Measurements from ENCODE around the gene ENO1. TPM values are rescaled to one million over a fixed set of nuclear protein-coding genes. Genes with fewer than 3 reads are reported as not detected.
A peak's percentile ranks its signal among the peaks of the same experiment; 100 is the strongest.
"Not testable (repeated sequence)": the region's sequence is repeated elsewhere in the genome, so short reads cannot be mapped to it uniquely, and the experiment has no call there.

The ENO1 gene
- total RNA-seq = 1,000 to 10,000 TPM; 3,836 to 4,068 (median 3,869) TPM

- peaks cover 35% of the 10 kb centered on the region for H3K36me3 Mint-ChIP-seq (ENCODE audit: insufficient read depth)
- peaks cover 40% of the 10 kb centered on the region for H3K4me1 Mint-ChIP-seq (ENCODE audit: low read depth)
- peak within 1 kb of the TSS; percentile 96 for H3K4me3 Mint-ChIP-seq
- H3K9me3 Mint-ChIP-seq = no peaks in the 10 kb centered on the region
- no peaks in the 10 kb centered on the region for H3K27me3 Mint-ChIP-seq (ENCODE audit: low read depth)
- no peak for ATAC-seq
- DNase-seq = no peak
These were observed at the start of gene ENO1 for GRCh38 chr1:8878448-8878697. Gene ENO1, minus strand, starts transcription at chr1:8878686. Its CDS starts 3,778 bp downstream, at chr1:8874908.

- DNase-seq (no peak), ATAC-seq (peak; percentile 33 to 57)
- Mint-ChIP-seq H3K9me3 (no peaks in the 10 kb centered on the region), H3K27me3 (ENCODE audit: low read depth) (no peaks in the 10 kb centered on the region), H3K36me3 (ENCODE audit: insufficient read depth) (no peaks in the 10 kb centered on the region), H3K4me1 (ENCODE audit: low read depth) (peaks cover 10% of the 10 kb centered on the region), H3K4me3 (no peak overlapping the region)
These were observed 48.5 kb upstream of the ENO1 start for GRCh38 chr1:8926707-8927694.

- Mint-ChIP-seq H3K4me3 (no peak overlapping the region), H3K9me3 (no peaks in the 10 kb centered on the region), H3K27me3 (ENCODE audit: low read depth) (no peaks in the 10 kb centered on the region), H3K36me3 (ENCODE audit: insufficient read depth) (no peaks in the 10 kb centered on the region), H3K4me1 (ENCODE audit: low read depth) (peaks cover 20% of the 10 kb centered on the region)
- ATAC-seq (peak; percentile 27 to 38), DNase-seq (no peak)
These were observed 47.5 kb upstream of the ENO1 start for GRCh38 chr1:8925960-8926359.

- Mint-ChIP-seq H3K4me1 (ENCODE audit: low read depth) (peaks cover 23% of the 10 kb centered on the region), H3K9me3 (no peaks in the 10 kb centered on the region), H3K27me3 (ENCODE audit: low read depth) (no peaks in the 10 kb centered on the region), H3K4me3 (no peak overlapping the region), H3K36me3 (ENCODE audit: insufficient read depth) (no peaks in the 10 kb centered on the region)
- no peak for ATAC-seq
- DNase-seq = no peak
These were observed 46.9 kb upstream of the ENO1 start for GRCh38 chr1:8925406-8925805.

- Mint-ChIP-seq H3K4me1 (ENCODE audit: low read depth) (peaks cover 26% of the 10 kb centered on the region), H3K4me3 (no peak overlapping the region), H3K9me3 (no peaks in the 10 kb centered on the region), H3K27me3 (ENCODE audit: low read depth) (no peaks in the 10 kb centered on the region), H3K36me3 (ENCODE audit: insufficient read depth) (no peaks in the 10 kb centered on the region)
- ATAC-seq (no peak), DNase-seq (no peak)
These were observed 44.5 kb upstream of the ENO1 start for GRCh38 chr1:8922962-8923361.

GRCh38 chr1:8917536-8917935, 39.0 kb upstream of the ENO1 start:
- H3K36me3 Mint-ChIP-seq (ENCODE audit: insufficient read depth); ATAC-seq; DNase-seq; H3K4me3 Mint-ChIP-seq; H3K27me3 Mint-ChIP-seq (ENCODE audit: low read depth); H3K9me3 Mint-ChIP-seq: not testable (repeated sequence)
- peaks cover 24% of the 10 kb centered on the region for H3K4me1 Mint-ChIP-seq (ENCODE audit: low read depth)

- no peaks in the 10 kb centered on the region for H3K9me3 Mint-ChIP-seq
- H3K36me3 Mint-ChIP-seq (ENCODE audit: insufficient read depth) = no peaks in the 10 kb centered on the region
- H3K27me3 Mint-ChIP-seq (ENCODE audit: low read depth) = peaks cover 1% of the 10 kb centered on the region
- no peak overlapping the region for H3K4me3 Mint-ChIP-seq
- peaks cover 8% of the 10 kb centered on the region for H3K4me1 Mint-ChIP-seq (ENCODE audit: low read depth)
- DNase-seq = no peak
- ATAC-seq = no peak
These were observed 37.0 kb upstream of the ENO1 start for GRCh38 chr1:8915446-8915845.

GRCh38 chr1:8914466-8914865, 36.0 kb upstream of the ENO1 start:
- Mint-ChIP-seq H3K4me1 (ENCODE audit: low read depth) (peaks cover 8% of the 10 kb centered on the region), H3K4me3 (no peak overlapping the region), H3K27me3 (ENCODE audit: low read depth) (peaks cover 1% of the 10 kb centered on the region), H3K36me3 (ENCODE audit: insufficient read depth) (no peaks in the 10 kb centered on the region), H3K9me3 (no peaks in the 10 kb centered on the region)
- no peak for DNase-seq
- no peak for ATAC-seq

GRCh38 chr1:8913457-8913856, 35.0 kb upstream of the ENO1 start:
- DNase-seq = no peak
- Mint-ChIP-seq H3K36me3 (ENCODE audit: insufficient read depth) (no peaks in the 10 kb centered on the region), H3K27me3 (ENCODE audit: low read depth) (peaks cover 1% of the 10 kb centered on the region), H3K9me3 (no peaks in the 10 kb centered on the region), H3K4me3 (no peak overlapping the region), H3K4me1 (ENCODE audit: low read depth) (peaks cover 7% of the 10 kb centered on the region)
- no peak for ATAC-seq

- peaks cover 1% of the 10 kb centered on the region for H3K27me3 Mint-ChIP-seq (ENCODE audit: low read depth)
These were observed 33.2 kb upstream of the ENO1 start for GRCh38 chr1:8911416-8912309.

GRCh38 chr1:8910914-8911313, 32.4 kb upstream of the ENO1 start:
- H3K4me3 Mint-ChIP-seq = no peak overlapping the region
- no peaks in the 10 kb centered on the region for H3K9me3 Mint-ChIP-seq
- H3K4me1 Mint-ChIP-seq (ENCODE audit: low read depth) = peaks cover 3% of the 10 kb centered on the region
- H3K36me3 Mint-ChIP-seq (ENCODE audit: insufficient read depth) = no peaks in the 10 kb centered on the region
- ATAC-seq (peak in 1 of 2 donors; percentile 23), DNase-seq (no peak)
- peaks cover 1% of the 10 kb centered on the region for H3K27me3 Mint-ChIP-seq (ENCODE audit: low read depth)

More at GRCh38 chr1:8911416-8912309, 33.2 kb upstream of the ENO1 start:
- Mint-ChIP-seq H3K4me1 (ENCODE audit: low read depth) (peaks cover 1% of the 10 kb centered on the region), H3K36me3 (ENCODE audit: insufficient read depth) (no peaks in the 10 kb centered on the region), H3K4me3 (no peak overlapping the region), H3K9me3 (no peaks in the 10 kb centered on the region)
- DNase-seq (no peak), ATAC-seq (no peak)

GRCh38 chr1:8910331-8910730, 31.8 kb upstream of the ENO1 start:
- ATAC-seq = no peak

GRCh38 chr1:8908388-8909151, 30.1 kb upstream of the ENO1 start:
- peaks cover 12% of the 10 kb centered on the region for H3K4me1 Mint-ChIP-seq (ENCODE audit: low read depth)
- H3K36me3 Mint-ChIP-seq (ENCODE audit: insufficient read depth) = no peaks in the 10 kb centered on the region
- H3K9me3 Mint-ChIP-seq = no peaks in the 10 kb centered on the region
- H3K27me3 Mint-ChIP-seq (ENCODE audit: low read depth) = peaks cover 1% of the 10 kb centered on the region
- ATAC-seq (no peak), DNase-seq (no peak)
- H3K4me3 Mint-ChIP-seq = no peak overlapping the region

More at GRCh38 chr1:8910331-8910730, 31.8 kb upstream of the ENO1 start:
- no peak for DNase-seq
- Mint-ChIP-seq H3K4me1 (ENCODE audit: low read depth) (peaks cover 7% of the 10 kb centered on the region), H3K9me3 (no peaks in the 10 kb centered on the region), H3K4me3 (no peak overlapping the region), H3K27me3 (ENCODE audit: low read depth) (peaks cover 1% of the 10 kb centered on the region), H3K36me3 (ENCODE audit: insufficient read depth) (no peaks in the 10 kb centered on the region)

- Mint-ChIP-seq H3K27me3 (ENCODE audit: low read depth) (no peaks in the 10 kb centered on the region), H3K4me3 (no peak overlapping the region), H3K36me3 (ENCODE audit: insufficient read depth) (no peaks in the 10 kb centered on the region), H3K9me3 (no peaks in the 10 kb centered on the region), H3K4me1 (ENCODE audit: low read depth) (peaks cover 19% of the 10 kb centered on the region)
- ATAC-seq (no peak), DNase-seq (no peak)
These were observed 27.2 kb upstream of the ENO1 start for GRCh38 chr1:8905582-8906191.
